A549 (cell line): ENCODE results near the gene APLN. TPM values are rescaled to one million over a fixed set of nuclear protein-coding genes. Genes with fewer than 3 reads are reported as not detected.

Experiments used
- ATAC-seq, 2 experiments: fragments of 200-7000 bp in 1 of 2; fragments of >200 bp in 1 of 2; cut with Nextera tagmentation in 1 of 2; cut with Tn5 transposase in 1 of 2; 3 replicates each; pipeline versions ENCODE4 v1.8.0 to v1.9.1; 2018 to 2020; ENCODE audit warnings: mild to moderate bottlenecking in 1 of 2, moderate library complexity in 1 of 2
- CTCF ChIA-PET: fragments of 300-600 bp; sonication (Branson Sonifier 250); formaldehyde crosslinking; extraction: SDS; loops from one replicate; lab custom pipeline; 2021; ENCODE audit warnings: antibody characterized with exemption, inconsistent platforms; lab: Yijun Ruan, JAX
- POLR2A ChIA-PET: fragments of 350-600 bp; formaldehyde crosslinking; extraction: SDS; loops from one replicate; lab custom pipeline; 2021; ENCODE audit warnings: antibody characterized with exemption, inconsistent platforms; lab: Yijun Ruan, JAX
- DNase-seq, 2 experiments: peaks; one replicate each; pipeline versions ENCODE4 v3.0.0 to v3.0.0-alpha.2; 2011 to 2016; ENCODE audit warnings: low read depth in 1 of 2, low spot score in 1 of 2
- FAIRE-seq: peaks from 2 replicates; lab custom pipeline; 2011; peaks lifted over from hg19 to GRCh38; lab: Jason Lieb, UNC
- H3K27ac ChIP-seq, 2 experiments: fragments of >200 bp; sonication (Bioruptor Twin); formaldehyde crosslinking; 3 replicates each; pipeline ENCODE4 v1.5.1; 2016 to 2017
- H3K4me1 ChIP-seq: fragments of >200 bp; sonication (Bioruptor Twin); formaldehyde crosslinking; 3 replicates; pipeline ENCODE4 v1.6.1; 2016
- H3K4me2 ChIP-seq: fragments of >200 bp; sonication (Bioruptor Twin); formaldehyde crosslinking; 3 replicates; pipeline ENCODE4 v1.6.1; 2016
- H3K4me3 ChIP-seq: fragments of >200 bp; sonication (Bioruptor Twin); formaldehyde crosslinking; 3 replicates; pipeline ENCODE4 v1.5.1; 2016
- H3K9me3 ChIP-seq: fragments of >200 bp; sonication (Bioruptor Twin); formaldehyde crosslinking; 3 replicates; pipeline ENCODE4 v1.6.1; 2016
- CBX8 ChIP-seq: fragments of 200-600 bp; sonication (generic); IDR thresholded peaks from 2 replicates; pipeline ENCODE4 v1.6.1; 2016
- E2F6 ChIP-seq: IDR thresholded peaks from 2 replicates; pipeline ENCODE4 v1.6.1; 2012; ENCODE audit warnings: low read depth, borderline replicate concordance
- EHF ChIP-seq: fragments of 250-450 bp; sonication (Bioruptor Pico); IDR thresholded peaks from 2 replicates; pipeline ENCODE4 v1.5.0; 2020; ENCODE audit warnings: mild to moderate bottlenecking
- GATA3 ChIP-seq: IDR thresholded peaks from 2 replicates; pipeline ENCODE4 v1.6.1; 2012; ENCODE audit warnings: borderline replicate concordance
- HEYL ChIP-seq: fragments of 250-450 bp; sonication (Bioruptor Pico); IDR thresholded peaks from 2 replicates; pipeline ENCODE4 v1.8.0; 2021; ENCODE audit warnings: mild to moderate bottlenecking, moderate library complexity
- KDM5A ChIP-seq: fragments of 200-600 bp; sonication (generic); IDR thresholded peaks from 2 replicates; pipeline ENCODE4 v1.6.1; 2016; ENCODE audit warnings: antibody characterized with exemption, mild to moderate bottlenecking
- TP53 ChIP-seq: fragments of 250-450 bp; sonication (Bioruptor Pico); IDR thresholded peaks from 2 replicates; pipeline ENCODE4 v1.5.0; 2021; ENCODE audit warnings: mild to moderate bottlenecking, moderate library complexity
- WGBS: methylation state at CpG from one replicate; pipeline ENCODE4 v1.1.6; 2017; ENCODE audit errors: missing lambda C conversion rate; 5-methylcytosine and 5-hydroxymethylcytosine counted together
- polyA plus RNA-seq, 4 experiments: library from polyadenylated mRNA; depleted of rRNA in 3 of 4; stranded (reverse); fragments of >200 nt; fragmentation: RNase III in 1 of 4; extraction: RNeasy Plus Mini Kit Qiagen cat#74134 plus additional on column Dnase treatment in 1 of 4; gene quantifications; 2 replicates in 3 of 4; 3 replicates in 1 of 4; pipeline ENCODE4 v1.2.3, GENCODE V29; 2011 to 2017

APLN gene
- polyA plus RNA-seq, 2 of the 4 experiments (the other 2 are of a cell fraction): 0.18 to 0.74 TPM

DNA sequence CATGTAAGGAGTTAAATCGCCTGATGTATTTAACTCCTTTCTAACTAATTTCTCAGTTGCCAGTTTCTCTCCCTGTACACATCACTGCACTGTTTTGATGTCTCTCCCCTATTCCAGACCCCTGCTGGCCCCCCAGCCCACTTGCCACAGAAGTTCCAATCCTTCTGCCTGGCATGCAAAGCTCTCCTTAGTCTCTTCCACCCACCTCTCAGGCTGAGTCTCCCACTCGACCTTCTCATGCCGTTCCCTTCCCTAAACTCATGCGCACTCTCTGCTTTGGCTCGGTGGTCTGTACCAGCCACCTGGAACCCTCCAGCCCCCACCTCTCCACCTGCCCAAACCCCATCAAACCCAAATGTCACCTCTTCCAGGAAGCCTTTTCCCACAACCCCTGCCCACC lies 56.9 kb downstream of the APLN start:
- ATAC-seq (no peak), FAIRE-seq (no peak), DNase-seq (no peak)
- WGBS: 76% methylated on average over 5 of the region's 5 CpGs
- H3K9me3 ChIP-seq: no peaks in the 10 kb centered on the region
- no peak overlapping the region for H3K4me2 ChIP-seq
- H3K4me3 ChIP-seq: no peak overlapping the region
- peaks cover 5% of the 10 kb centered on the region; the same call in 1 of the 3 replicates for H3K4me1 ChIP-seq
- no peak overlapping the region for H3K27ac ChIP-seq
- TF ChIP-seq E2F6 (no peak), GATA3 (no peak), CBX8 (no peak), KDM5A (no peak), TP53 (CRISPR knock-in tag) (no peak)
- ChIA-PET POLR2A (no interaction called here), CTCF (interaction anchor here (1.1 to 1.4 kb wide), 2 partner anchors 129 to 463 kb away, joined by 4 read pairs; no protein-coding TSS in a partner anchor)

- CTCF ChIA-PET: interaction anchor here (0.6 to 3.4 kb wide), 3 partner anchors 9 to 612 kb away, joined by 3 to 14 read pairs (median 4); no protein-coding TSS in a partner anchor
- Histone ChIP-seq H3K4me1 (peaks cover 10% of the 10 kb centered on the region; the same call in 1 of the 3 replicates), H3K4me3 (no peak overlapping the region), H3K4me2 (no peak overlapping the region), H3K9me3 (no peaks in the 10 kb centered on the region), H3K27ac (no peak overlapping the region)
- POLR2A ChIA-PET: no interaction called here
- TF ChIP-seq HEYL (CRISPR knock-in tag) (no peak), EHF (CRISPR knock-in tag) (no peak)
- DNase-seq (no peak), ATAC-seq (no peak), FAIRE-seq (no peak)
- 86% methylated on average over 5 of the region's 5 CpGs for WGBS
Observed at GRCh38 chrX:129596077-129596476, 58.7 kb downstream of the APLN start.

Other genes with a start within 250 kb of the APLN start
- gene SMARCA1, start 131.5 kb downstream of the APLN start, polyA plus RNA-seq (2011; rRNA removed): 63.7 and 77.2 TPM in 2 replicates
- 56.5 to 72.4 TPM (median 71.8 TPM) in 3 replicates for gene SMARCA1, start 131.5 kb downstream of the APLN start, polyA plus RNA-seq (2017; fragmentation: RNase III; extraction: RNeasy Plus Mini Kit Qiagen cat#74134 plus additional on column Dnase treatment)
- gene OCRL, start 114.7 kb downstream of the APLN start, polyA plus RNA-seq (2011; rRNA removed): 49.0 and 51.4 TPM in 2 replicates
- 22.4 to 23.9 TPM (median 22.4 TPM) in 3 replicates for gene OCRL, start 114.7 kb downstream of the APLN start, polyA plus RNA-seq (2017; fragmentation: RNase III; extraction: RNeasy Plus Mini Kit Qiagen cat#74134 plus additional on column Dnase treatment)
- not detected in 2 replicates for gene XPNPEP2, start 84.0 kb upstream of the APLN start, polyA plus RNA-seq (2011; rRNA removed)
- not detected in 3 replicates for gene XPNPEP2, start 84.0 kb upstream of the APLN start, polyA plus RNA-seq (2017; fragmentation: RNase III; extraction: RNeasy Plus Mini Kit Qiagen cat#74134 plus additional on column Dnase treatment)
- gene SASH3, start 125.0 kb upstream of the APLN start, polyA plus RNA-seq (2011; rRNA removed): not detected in 2 replicates
- gene SASH3, start 125.0 kb upstream of the APLN start, polyA plus RNA-seq (2017; fragmentation: RNase III; extraction: RNeasy Plus Mini Kit Qiagen cat#74134 plus additional on column Dnase treatment): not detected in 3 replicates
- gene ZDHHC9, start 188.9 kb upstream of the APLN start, polyA plus RNA-seq (2011; rRNA removed): 44.8 and 50.6 TPM in 2 replicates
- 18.8 to 20.4 TPM (median 20.2 TPM) in 3 replicates for gene ZDHHC9, start 188.9 kb upstream of the APLN start, polyA plus RNA-seq (2017; fragmentation: RNase III; extraction: RNeasy Plus Mini Kit Qiagen cat#74134 plus additional on column Dnase treatment)